Activated T-helper 9 cell treated with anti-CD3 and anti-CD28 coated beads, Interleukin-2, amount 50 U/mL, for 16 hours (primary cell): ENCODE results near the gene SOWAHB.

Source experiments
- DNase-seq: peaks from one replicate; pipeline ENCODE4 v3.0.0-alpha.2; 2020; ENCODE audit warnings: low read depth

SOWAHB gene

GRCh38 chr4:76897536-76898384 lies at the start of gene SOWAHB:
TSS of gene SOWAHB (minus strand) at chr4:76898144. CDS start at chr4:76897849, 295 bp downstream.
- peak; percentile 14 for DNase-seq

- no peak for DNase-seq
Observed at GRCh38 chr4:76947369-76947768, 49.4 kb upstream of the SOWAHB start.

GRCh38 chr4:76943790-76944189 lies 45.8 kb upstream of the SOWAHB start:
- no peak for DNase-seq

- no peak for DNase-seq
Observed at GRCh38 chr4:76943129-76943620, 45.2 kb upstream of the SOWAHB start.

GRCh38 chr4:76939184-76939583 lies 41.2 kb upstream of the SOWAHB start:
- no peak for DNase-seq

- DNase-seq = no peak
Observed at GRCh38 chr4:76931576-76932276, 33.8 kb upstream of the SOWAHB start.

- DNase-seq = no peak
Observed at GRCh38 chr4:76931087-76931486, 33.1 kb upstream of the SOWAHB start.

GRCh38 chr4:76930685-76931084 lies 32.7 kb upstream of the SOWAHB start:
- DNase-seq = no peak

- no peak for DNase-seq
Observed at GRCh38 chr4:76926841-76927240, 28.9 kb upstream of the SOWAHB start.

GRCh38 chr4:76923619-76924357 lies 25.8 kb upstream of the SOWAHB start:
- DNase-seq = no peak

GRCh38 chr4:76920715-76921114 lies 22.8 kb upstream of the SOWAHB start:
- no peak for DNase-seq

GRCh38 chr4:76909711-76910110 lies 11.8 kb upstream of the SOWAHB start:
- DNase-seq = no peak

GRCh38 chr4:76905521-76905920 lies 7.6 kb upstream of the SOWAHB start:
- DNase-seq = no peak

- no peak for DNase-seq
Observed at GRCh38 chr4:76904646-76905190, 6.8 kb upstream of the SOWAHB start.

GRCh38 chr4:76902233-76902890 lies 4.4 kb upstream of the SOWAHB start:
- no peak for DNase-seq

- no peak for DNase-seq
Observed at GRCh38 chr4:76898949-76899645, 1.2 kb upstream of the SOWAHB start.

GRCh38 chr4:76898385-76898692 lies 395 bp upstream of the SOWAHB start:
- no peak for DNase-seq

GRCh38 chr4:76896614-76897535 lies 1.1 kb downstream of the SOWAHB start:
- peak; percentile 19 for DNase-seq

- DNase-seq = no peak
Observed at GRCh38 chr4:76896048-76896447, 1.9 kb downstream of the SOWAHB start.

- no peak for DNase-seq
Observed at GRCh38 chr4:76895619-76896018, 2.3 kb downstream of the SOWAHB start.
